Type B pancreatic cell (in vitro differentiated cells): ENCODE results near the gene CFAP53. TPM values are rescaled to one million over a fixed set of nuclear protein-coding genes. Genes with fewer than 3 reads are reported as not detected.

Experiments
- DNase-seq: peaks from one replicate; pipeline ENCODE4 v3.0.0; 2021; ENCODE audit warnings: mixed read lengths; ENCODE audit not compliant: unreplicated experiment; ENCODE audit errors: extremely low spot score
- H3K27ac Mint-ChIP-seq: 2 replicates; pipeline ENCODE4 v1.8.0; 2021; ENCODE audit warnings: mild to moderate bottlenecking, mixed read lengths
- H3K27me3 Mint-ChIP-seq: 2 replicates; pipeline ENCODE4 v1.8.0; 2021; ENCODE audit warnings: mixed read lengths
- H3K36me3 Mint-ChIP-seq: 2 replicates; pipeline ENCODE4 v1.8.0; 2021; ENCODE audit warnings: mixed read lengths
- H3K4me1 Mint-ChIP-seq: one replicate; pipeline ENCODE4 v1.8.0; 2021; ENCODE audit warnings: mixed read lengths; ENCODE audit not compliant: unreplicated experiment
- H3K4me3 Mint-ChIP-seq: 2 replicates; pipeline ENCODE4 v1.8.0; 2021; ENCODE audit warnings: mild to moderate bottlenecking, mixed read lengths
- H3K9me3 Mint-ChIP-seq: 2 replicates; pipeline ENCODE4 v1.8.0; 2021; ENCODE audit warnings: mixed read lengths
- CTCF ChIP-seq: fragments of 200-600 bp; sonication (generic); conservative IDR thresholded peaks from 2 replicates; pipeline ENCODE4 v1.5.0; 2021; ENCODE audit warnings: antibody characterized with exemption, mild to moderate bottlenecking
- total RNA-seq: library from RNA; stranded (reverse); gene quantifications from 2 replicates; pipeline ENCODE4 v1.2.1, GENCODE V29; 2021; ENCODE audit warnings: low replicate concordance

The CFAP53 gene
- total RNA-seq, 1 donor from 2014 or later, result 1.1 TPM

DNA sequence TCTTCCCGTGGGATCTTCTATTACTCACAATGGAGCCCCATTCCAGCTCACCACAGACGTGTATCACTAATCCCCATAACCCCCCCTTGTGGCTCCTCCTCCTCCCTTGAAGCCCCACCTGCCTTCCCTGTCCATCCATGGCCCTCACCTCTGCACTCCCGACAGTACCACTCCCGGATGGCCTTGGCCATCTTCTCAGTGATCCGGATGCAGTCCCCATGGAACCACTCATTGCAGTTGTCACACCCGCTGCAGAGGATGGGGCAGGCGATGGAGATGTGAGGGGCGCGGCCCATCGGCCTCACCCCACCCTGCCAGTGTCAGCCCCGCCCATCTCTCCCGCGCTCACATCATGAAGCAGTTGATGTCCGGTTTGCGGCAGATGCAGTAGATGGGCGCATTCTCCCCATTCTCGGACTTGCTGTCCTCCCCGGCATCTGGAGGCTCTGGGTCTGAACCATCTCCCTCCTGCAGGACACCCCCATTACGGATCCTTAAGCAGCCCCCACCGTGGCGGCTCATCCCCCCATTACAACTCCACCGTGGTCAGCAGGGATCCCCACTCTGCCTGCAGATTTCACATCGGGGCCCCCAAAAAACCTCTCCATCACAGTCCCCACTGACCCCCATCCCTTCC lies 20.2 kb upstream of the CFAP53 start:
- no peak overlapping the region for H3K27ac Mint-ChIP-seq

DNA sequence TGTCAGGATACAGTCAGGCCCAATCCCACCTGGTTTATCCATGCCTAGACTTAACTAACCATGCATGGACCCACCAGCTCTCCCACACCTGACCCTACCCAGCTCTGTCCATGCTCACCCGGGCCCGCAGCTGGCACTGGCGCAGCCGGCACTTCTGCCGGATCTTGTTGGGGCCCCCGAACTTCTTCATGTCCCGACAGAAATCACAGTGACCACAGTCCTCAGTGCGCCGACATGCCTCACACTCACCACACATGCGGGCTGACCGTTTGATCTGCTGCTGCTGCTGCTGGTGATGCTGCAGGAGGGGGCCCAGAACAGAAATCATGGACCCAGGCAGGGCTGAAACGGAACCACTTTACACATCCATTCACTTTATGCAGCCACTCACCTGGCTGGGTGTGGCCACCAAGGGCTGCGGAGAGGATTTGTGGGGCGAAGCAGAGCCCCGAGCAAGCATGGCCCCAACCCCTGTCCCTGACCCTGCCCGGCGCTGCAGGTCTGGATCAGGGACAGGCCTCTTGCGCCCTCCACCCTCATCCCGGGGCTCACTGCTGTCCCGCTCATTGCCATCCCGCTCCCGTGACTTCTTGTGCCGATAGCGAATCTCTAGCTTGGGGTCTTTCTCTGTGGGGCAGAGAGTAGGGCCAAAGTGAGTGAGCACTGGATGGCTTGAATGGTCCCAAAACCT lies 19.5 kb upstream of the CFAP53 start:
- Mint-ChIP-seq H3K27ac (no peak overlapping the region), H3K4me1 (peaks cover 23% of the 10 kb centered on the region), H3K4me3 (peak overlapping the region; percentile 97), H3K36me3 (peaks cover 24% of the 10 kb centered on the region), H3K9me3 (no peaks in the 10 kb centered on the region), H3K27me3 (no peaks in the 10 kb centered on the region)
- DNase-seq, result no peak
- no peak for TF ChIP-seq CTCF

More for the DNA sequence above, 20.2 kb upstream of the CFAP53 start:
- no peaks in the 10 kb centered on the region for H3K27me3 Mint-ChIP-seq
- H3K9me3 Mint-ChIP-seq, result no peaks in the 10 kb centered on the region
- no peak for DNase-seq
- no peak for TF ChIP-seq CTCF
- peaks cover 18% of the 10 kb centered on the region for H3K36me3 Mint-ChIP-seq
- H3K4me1 Mint-ChIP-seq, result peaks cover 16% of the 10 kb centered on the region
- peak overlapping the region; percentile 97 for H3K4me3 Mint-ChIP-seq

- no peak overlapping the region for H3K27ac Mint-ChIP-seq
- peak overlapping the region; percentile 97 for H3K4me3 Mint-ChIP-seq
- peaks cover 30% of the 10 kb centered on the region for H3K4me1 Mint-ChIP-seq
- H3K27me3 Mint-ChIP-seq, result no peaks in the 10 kb centered on the region
- no peaks in the 10 kb centered on the region for H3K9me3 Mint-ChIP-seq
- no peak for TF ChIP-seq CTCF
- H3K36me3 Mint-ChIP-seq, result peaks cover 31% of the 10 kb centered on the region
- no peak for DNase-seq
These were observed 18.8 kb upstream of the CFAP53 start for GRCh38 chr18:50285071-50285470.

DNA sequence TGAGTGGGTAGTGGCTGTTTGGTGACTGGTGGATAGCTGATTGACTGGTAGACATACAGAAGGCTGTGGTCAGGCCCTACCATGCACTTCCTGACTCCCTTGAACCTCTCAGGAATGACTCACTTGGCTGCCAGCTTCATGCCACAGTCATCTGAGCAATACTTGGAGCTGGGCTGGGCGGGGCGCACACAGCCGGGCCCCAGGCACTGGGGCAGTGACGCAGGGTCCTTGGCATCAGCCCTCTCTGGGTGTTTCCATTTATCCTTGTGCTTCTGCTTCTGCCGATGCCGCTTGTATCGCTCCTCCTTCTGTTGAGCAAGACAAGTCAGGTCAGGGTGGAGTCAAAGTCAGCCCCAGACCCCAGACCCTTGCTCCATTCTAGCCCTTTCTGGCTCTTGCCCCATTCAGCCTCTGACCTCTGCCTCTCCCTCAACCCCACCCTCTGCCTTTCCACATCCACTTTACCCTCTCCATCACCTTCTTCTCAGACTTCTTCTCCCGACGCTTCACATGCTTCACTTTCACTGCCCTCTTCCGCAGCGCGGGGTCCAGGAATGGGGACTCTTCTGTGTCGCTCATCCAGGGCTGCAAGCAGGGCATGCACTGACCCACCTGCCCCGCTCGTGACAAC lies 18.1 kb upstream of the CFAP53 start:
- peak overlapping the region; percentile 74 for H3K4me3 Mint-ChIP-seq
- DNase-seq, result no peak
- peak overlapping the region; percentile 79 for H3K27ac Mint-ChIP-seq
- H3K9me3 Mint-ChIP-seq, result no peaks in the 10 kb centered on the region
- H3K4me1 Mint-ChIP-seq, result peaks cover 33% of the 10 kb centered on the region
- no peaks in the 10 kb centered on the region for H3K27me3 Mint-ChIP-seq
- TF ChIP-seq CTCF, result no peak
- peaks cover 32% of the 10 kb centered on the region for H3K36me3 Mint-ChIP-seq

DNA sequence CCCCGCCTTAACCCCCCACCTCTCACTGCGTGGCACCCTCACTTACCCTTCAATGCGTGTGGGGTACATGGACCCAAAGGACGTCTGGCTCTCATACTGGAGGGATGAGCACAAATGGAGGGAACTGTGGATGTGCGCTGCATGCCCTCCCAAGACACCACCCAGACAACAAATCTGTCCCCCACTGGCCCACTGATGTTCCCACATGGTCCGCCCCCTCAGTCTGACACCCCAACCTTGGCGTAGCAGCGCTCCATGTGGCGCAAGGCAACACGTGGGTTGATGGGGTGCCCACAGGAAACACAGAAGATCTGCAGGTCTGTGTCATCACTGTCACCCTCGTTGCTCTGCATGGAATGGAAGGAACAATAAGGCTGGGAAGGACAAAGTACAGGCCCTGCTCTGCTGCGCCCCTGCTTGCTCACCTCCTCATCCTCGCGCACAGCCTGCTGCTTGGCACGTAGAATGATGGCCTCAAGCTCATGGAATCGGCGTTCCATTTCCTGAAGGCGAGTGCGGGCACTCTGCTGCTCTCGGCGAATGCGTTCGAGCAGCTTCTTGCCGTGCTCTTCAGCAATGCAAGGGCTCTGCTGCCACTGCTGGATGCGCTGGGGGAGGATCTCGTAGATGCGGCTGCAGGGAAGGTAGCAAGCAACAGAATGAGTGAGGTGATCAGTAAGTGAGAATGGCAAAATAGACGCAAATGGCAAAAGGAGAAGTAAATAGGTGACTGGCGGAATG lies 17.3 kb upstream of the CFAP53 start:
- peaks cover 37% of the 10 kb centered on the region for H3K4me1 Mint-ChIP-seq
- H3K36me3 Mint-ChIP-seq, result peaks cover 32% of the 10 kb centered on the region
- no peaks in the 10 kb centered on the region for H3K27me3 Mint-ChIP-seq
- peak overlapping the region; percentile 61 for H3K27ac Mint-ChIP-seq
- H3K9me3 Mint-ChIP-seq, result no peaks in the 10 kb centered on the region
- DNase-seq, result no peak
- H3K4me3 Mint-ChIP-seq, result peak overlapping the region; percentile 74
- TF ChIP-seq CTCF, result no peak
